GM12873 (cell line): ENCODE data around the gene ANKRD65.
A peak's percentile ranks its signal among the peaks of the same experiment; 100 is the strongest.

Experiments used
- TF ChIP-seq, protein P1 (sequence below): IDR thresholded peaks from 2 replicates; pipeline ENCODE4 v1.5.1; 2012; ENCODE audit warnings: low read depth, mild to moderate bottlenecking, moderate library complexity, low read length, control low read depth; ENCODE audit not compliant: insufficient read depth; ENCODE audit errors: missing control alignments

ANKRD65 gene

DNA sequence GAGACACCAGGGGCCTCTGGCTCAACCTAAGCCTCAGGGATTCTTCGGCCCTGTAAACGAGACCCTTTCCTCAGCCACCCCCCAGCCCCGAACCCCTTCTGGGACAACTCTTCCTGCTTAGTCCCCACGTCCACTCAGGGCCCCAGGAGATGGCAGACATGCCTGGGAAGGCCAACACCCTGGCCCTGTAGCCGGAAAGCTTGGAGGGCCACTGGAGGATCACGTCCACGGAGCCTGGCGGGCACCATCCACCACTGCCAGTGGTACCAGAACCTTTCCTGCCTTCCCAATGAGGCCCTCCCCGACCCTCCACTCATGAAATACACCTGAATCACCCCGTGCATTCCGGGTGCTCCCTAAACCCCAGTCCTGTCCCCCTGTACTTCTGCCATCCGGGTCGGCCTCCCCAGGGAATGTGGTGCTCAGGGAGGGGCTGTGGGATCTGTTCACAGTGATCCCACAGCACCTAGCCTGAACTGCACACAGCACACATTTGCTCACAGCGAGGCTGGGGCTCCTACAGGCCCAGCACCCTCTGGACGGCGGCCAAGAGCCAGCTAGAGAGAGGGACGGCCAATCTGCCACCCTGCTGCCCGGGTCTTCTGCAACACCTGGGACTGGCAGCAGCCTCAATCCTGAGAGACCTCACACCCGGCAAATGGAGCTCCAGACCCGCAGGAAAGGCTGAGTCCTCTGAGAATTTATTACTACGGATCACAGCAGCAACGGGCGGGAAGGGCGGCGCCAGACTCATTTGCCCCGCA, 47.8 kb downstream of the ANKRD65 start:
- TF ChIP-seq, protein P1, sequence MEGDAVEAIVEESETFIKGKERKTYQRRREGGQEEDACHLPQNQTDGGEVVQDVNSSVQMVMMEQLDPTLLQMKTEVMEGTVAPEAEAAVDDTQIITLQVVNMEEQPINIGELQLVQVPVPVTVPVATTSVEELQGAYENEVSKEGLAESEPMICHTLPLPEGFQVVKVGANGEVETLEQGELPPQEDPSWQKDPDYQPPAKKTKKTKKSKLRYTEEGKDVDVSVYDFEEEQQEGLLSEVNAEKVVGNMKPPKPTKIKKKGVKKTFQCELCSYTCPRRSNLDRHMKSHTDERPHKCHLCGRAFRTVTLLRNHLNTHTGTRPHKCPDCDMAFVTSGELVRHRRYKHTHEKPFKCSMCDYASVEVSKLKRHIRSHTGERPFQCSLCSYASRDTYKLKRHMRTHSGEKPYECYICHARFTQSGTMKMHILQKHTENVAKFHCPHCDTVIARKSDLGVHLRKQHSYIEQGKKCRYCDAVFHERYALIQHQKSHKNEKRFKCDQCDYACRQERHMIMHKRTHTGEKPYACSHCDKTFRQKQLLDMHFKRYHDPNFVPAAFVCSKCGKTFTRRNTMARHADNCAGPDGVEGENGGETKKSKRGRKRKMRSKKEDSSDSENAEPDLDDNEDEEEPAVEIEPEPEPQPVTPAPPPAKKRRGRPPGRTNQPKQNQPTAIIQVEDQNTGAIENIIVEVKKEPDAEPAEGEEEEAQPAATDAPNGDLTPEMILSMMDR = no peak

DNA sequence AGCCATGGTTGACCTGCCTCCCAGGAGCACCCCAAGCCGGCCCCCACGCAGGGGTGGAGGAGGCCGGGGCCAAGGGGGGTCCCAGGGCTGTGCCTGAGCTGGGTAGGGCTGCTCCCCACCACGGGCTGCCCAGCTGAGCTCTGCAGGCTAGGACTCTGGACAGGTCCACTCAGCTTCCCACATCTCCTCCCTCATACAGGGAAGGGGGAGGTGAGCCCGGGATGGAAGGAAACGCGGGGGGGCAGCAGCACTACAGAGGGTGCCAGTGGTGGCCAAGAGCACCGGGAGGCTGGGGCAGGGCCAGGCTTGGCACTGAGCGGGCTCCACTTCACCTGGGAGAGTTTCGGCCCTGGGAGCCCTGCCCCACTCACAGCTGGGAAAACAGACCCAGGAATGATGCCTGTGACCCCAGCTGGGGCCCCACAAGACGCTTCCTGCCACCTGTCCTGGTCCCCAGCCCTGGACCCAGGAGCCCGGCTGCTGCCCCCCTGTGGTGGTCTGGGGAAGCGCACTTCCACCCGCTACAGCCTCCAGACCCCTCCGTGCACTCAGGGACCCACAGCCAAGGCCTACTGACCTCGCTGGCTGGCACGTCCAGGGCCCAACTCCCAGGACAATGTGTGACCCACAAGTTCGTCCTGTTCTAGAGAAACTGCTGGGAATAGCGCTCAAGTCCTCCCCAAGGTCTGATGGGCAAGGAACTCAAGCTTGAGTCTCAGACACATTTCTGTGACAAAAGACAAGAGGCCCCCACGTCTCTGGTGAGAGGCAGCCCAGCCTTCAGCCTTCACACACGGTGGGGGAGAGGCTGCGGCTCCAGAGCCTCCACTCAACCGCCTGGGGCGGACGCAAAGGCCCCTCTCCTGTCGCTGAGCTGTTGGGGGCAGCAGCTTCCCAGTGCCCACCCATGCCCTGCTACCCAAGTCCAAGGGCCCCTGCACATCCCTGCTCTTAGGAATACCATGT, 49.0 kb downstream of the ANKRD65 start:
- TF ChIP-seq, protein P1 = peak; percentile 95

DNA sequence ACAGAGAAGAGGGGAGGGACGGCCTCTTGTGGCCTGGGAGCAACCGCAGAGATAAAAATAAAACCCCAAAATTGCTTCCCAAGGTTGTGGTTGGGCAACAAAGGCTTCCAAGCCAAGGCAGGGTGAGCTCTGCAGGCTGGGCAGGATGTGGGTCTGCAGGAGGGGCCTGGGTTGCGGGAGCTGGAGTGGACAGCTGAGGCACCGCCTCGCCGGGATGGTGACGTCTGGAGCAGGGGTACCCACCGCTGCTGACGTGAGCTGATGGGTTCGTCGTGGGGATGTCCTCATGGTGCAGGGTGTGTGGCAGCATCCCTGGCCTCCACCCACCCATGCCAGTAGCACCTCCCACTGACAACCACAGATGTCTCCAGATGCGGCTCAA, 49.7 kb downstream of the ANKRD65 start:
- TF ChIP-seq, protein P1 = no peak

DNA sequence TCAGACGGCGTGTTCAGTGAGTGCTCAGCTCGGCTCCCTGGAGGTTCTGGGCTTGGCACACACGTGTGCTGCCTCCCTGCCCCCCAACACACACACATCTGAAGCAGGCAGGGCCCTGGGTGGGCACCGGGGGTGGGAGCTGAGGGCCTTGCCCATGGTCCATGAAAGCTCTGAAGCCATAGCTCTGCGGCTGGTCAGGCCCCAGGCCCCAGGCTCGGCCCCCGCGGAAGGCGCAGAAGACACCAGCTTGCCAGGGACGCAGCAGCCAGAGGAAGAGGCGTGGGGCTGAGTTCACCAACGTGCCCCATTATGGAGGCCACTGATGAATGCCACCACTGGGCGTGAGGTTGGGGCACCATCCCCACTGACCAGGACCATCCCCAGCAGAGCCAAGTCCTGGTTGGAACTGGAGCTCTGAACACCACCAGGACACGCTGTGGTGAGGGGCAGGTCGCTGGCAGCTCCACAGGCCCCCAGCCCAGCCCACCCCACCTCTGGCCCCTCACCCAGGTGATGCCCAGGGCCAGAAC, 50.2 kb downstream of the ANKRD65 start:
- TF ChIP-seq, protein P1 = no peak
